MM.1S (cell line): ENCODE results near the gene MPZL1.

Experiments used
- DNase-seq: peaks from one replicate; pipeline ENCODE4 v3.0.0-alpha.2; 2015
- H2AFZ ChIP-seq: fragments of 300-600 bp; sonication (generic); 2 replicates; pipeline ENCODE4 v1.6.0; 2016; ENCODE audit warnings: antibody characterized with exemption, low read length
- H3F3A ChIP-seq: fragments of 300-600 bp; sonication (generic); 2 replicates; pipeline ENCODE4 v1.6.1; 2016; ENCODE audit warnings: mild to moderate bottlenecking, antibody characterized with exemption, low read length, moderate library complexity, mixed read lengths; ENCODE audit not compliant: insufficient read depth
- H3K27ac ChIP-seq: fragments of 300-600 bp; sonication (generic); 2 replicates; pipeline ENCODE4 v1.5.1; 2016; ENCODE audit warnings: mild to moderate bottlenecking, low read length
- H3K27me3 ChIP-seq: fragments of 300-600 bp; sonication (generic); replicated peaks from 2 replicates; pipeline ENCODE4 v1.6.0; 2016; ENCODE audit warnings: low read length; ENCODE audit not compliant: insufficient read depth
- H3K36me3 ChIP-seq: fragments of 300-600 bp; sonication (generic); replicated peaks from 2 replicates; pipeline ENCODE4 v1.6.1; 2016; ENCODE audit warnings: mild to moderate bottlenecking, low read length, mixed read lengths; ENCODE audit not compliant: insufficient read depth
- H3K4me1 ChIP-seq: fragments of 300-600 bp; sonication (generic); 2 replicates; pipeline ENCODE4 v1.6.1; 2016; ENCODE audit warnings: low read length, mixed read lengths
- H3K4me2 ChIP-seq: fragments of 300-600 bp; sonication (generic); 2 replicates; pipeline ENCODE4 v1.6.0; 2016; ENCODE audit warnings: low read depth, low read length
- H3K4me3 ChIP-seq: fragments of 300-600 bp; sonication (generic); 2 replicates; pipeline ENCODE4 v1.5.1; 2016; ENCODE audit warnings: low read length, mixed read lengths
- H3K79me2 ChIP-seq: fragments of 300-600 bp; sonication (generic); 2 replicates; pipeline ENCODE4 v1.6.1; 2016; ENCODE audit warnings: mixed run types, low read length, mixed read lengths
- H3K9ac ChIP-seq: fragments of 300-600 bp; sonication (generic); 2 replicates; pipeline ENCODE4 v1.6.1; 2016; ENCODE audit warnings: low read length, mixed read lengths
- H3K9me2 ChIP-seq: fragments of 300-600 bp; sonication (generic); replicated peaks from 2 replicates; pipeline ENCODE4 v1.6.1; 2016; ENCODE audit warnings: mild to moderate bottlenecking, low read length, mixed read lengths; ENCODE audit not compliant: insufficient read depth
- H3K9me3 ChIP-seq: fragments of 300-600 bp; sonication (generic); replicated peaks from 2 replicates; pipeline ENCODE4 v1.6.1; 2016; ENCODE audit warnings: mild to moderate bottlenecking, low read length, mixed read lengths; ENCODE audit not compliant: insufficient read depth
- H4K20me1 ChIP-seq: fragments of 300-600 bp; sonication (generic); 2 replicates; pipeline ENCODE4 v1.6.1; 2016; ENCODE audit warnings: mild to moderate bottlenecking, low read length, moderate library complexity, mixed read lengths; ENCODE audit not compliant: insufficient read depth
- CTCF ChIP-seq: fragments of 300-600 bp; sonication (generic); IDR thresholded peaks from 2 replicates; pipeline ENCODE4 v1.5.1; 2016; ENCODE audit warnings: antibody characterized with exemption, low read length, mixed read lengths
- EZH2 ChIP-seq: fragments of 300-600 bp; sonication (generic); optimal IDR thresholded peaks from 2 replicates; pipeline ENCODE3; 2017; ENCODE audit warnings: low read depth, mild to moderate bottlenecking, antibody characterized with exemption, low read length, mixed read lengths
- EZH2phosphoT487 ChIP-seq: fragments of 300-600 bp; sonication (generic); IDR thresholded peaks from 2 replicates; pipeline ENCODE4 v1.6.1; 2018; ENCODE audit warnings: antibody characterized with exemption, low read length

The MPZL1 gene

GRCh38 chr1:167726008-167726407, 4.2 kb downstream of the MPZL1 start:
- Histone ChIP-seq H4K20me1 (no peaks in the 10 kb centered on the region), H3K27ac (no peak overlapping the region), H3K4me2 (no peak overlapping the region)

GRCh38 chr1:167728818-167729410, 7.1 kb downstream of the MPZL1 start:
- Histone ChIP-seq H3K27me3 (no peaks in the 10 kb centered on the region), H3K4me2 (no peak overlapping the region), H3K79me2 (peaks cover 27% of the 10 kb centered on the region), H4K20me1 (no peaks in the 10 kb centered on the region), H3K4me3 (no peak overlapping the region), H3K36me3 (no peaks in the 10 kb centered on the region), H3K9ac (no peak overlapping the region), H3F3A (no peaks in the 10 kb centered on the region), H2AFZ (no peak overlapping the region), H3K9me3 (no peaks in the 10 kb centered on the region), H3K4me1 (0 out of 2 replicates have a peak, but pooled peaks cover 5% of the 10 kb centered on the region), H3K27ac (no peak overlapping the region), H3K9me2 (no peaks in the 10 kb centered on the region)
- TF ChIP-seq CTCF (no peak), EZH2 (no peak), EZH2phosphoT487 (no peak)
- DNase-seq, result no peak

More at GRCh38 chr1:167726008-167726407, 4.2 kb downstream of the MPZL1 start:
- Histone ChIP-seq H3F3A (peaks cover 6% of the 10 kb centered on the region), H3K9me3 (no peaks in the 10 kb centered on the region), H3K9me2 (no peaks in the 10 kb centered on the region), H3K4me3 (no peak overlapping the region), H3K27me3 (no peaks in the 10 kb centered on the region), H3K9ac (no peak overlapping the region), H3K79me2 (peaks cover 43% of the 10 kb centered on the region), H3K4me1 (peaks cover 19% of the 10 kb centered on the region; the same call in 1 of the 2 replicates), H2AFZ (no peak overlapping the region), H3K36me3 (no peaks in the 10 kb centered on the region)
- DNase-seq, result no peak
- TF ChIP-seq EZH2phosphoT487, result no peak
- TF ChIP-seq CTCF, result no peak
- no peak for TF ChIP-seq EZH2

GRCh38 chr1:167734227-167734626, 12.4 kb downstream of the MPZL1 start:
- no peaks in the 10 kb centered on the region for H3K27me3 ChIP-seq
- no peaks in the 10 kb centered on the region for H3K4me1 ChIP-seq
- H3F3A ChIP-seq, result no peaks in the 10 kb centered on the region
- no peaks in the 10 kb centered on the region for H4K20me1 ChIP-seq
- peaks cover 4% of the 10 kb centered on the region; the same call in 1 of the 2 replicates for H3K79me2 ChIP-seq
- H3K4me2 ChIP-seq, result no peak overlapping the region
- no peak overlapping the region for H3K4me3 ChIP-seq
- H2AFZ ChIP-seq, result no peak overlapping the region
- TF ChIP-seq EZH2phosphoT487, result no peak
- TF ChIP-seq EZH2, result no peak
- TF ChIP-seq CTCF, result no peak
- H3K9ac ChIP-seq, result no peak overlapping the region
- no peaks in the 10 kb centered on the region for H3K9me3 ChIP-seq
- H3K27ac ChIP-seq, result no peak overlapping the region
- no peak for DNase-seq
- no peaks in the 10 kb centered on the region for H3K9me2 ChIP-seq
- H3K36me3 ChIP-seq, result no peaks in the 10 kb centered on the region
